Fibroblast of lung (primary cell): ENCODE results near the gene TOGARAM2.

Source experiments
- EZH2 ChIP-seq: IDR thresholded peaks from 2 replicates; pipeline ENCODE4 v1.5.1; 2012; ENCODE audit warnings: low read length, control low read depth, mild to moderate bottlenecking; ENCODE audit errors: missing control alignments
- TF ChIP-seq, protein P1 (sequence below), 2 donors: IDR thresholded peaks in 1 of 2; conservative IDR thresholded peaks in 1 of 2; 1 replicate in 1 of 2; 2 replicates in 1 of 2; pipeline ENCODE4 v1.5.1; 2011 to 2012; ENCODE audit warnings: low read length in 2 of 2, control low read depth in 1 of 2, inconsistent platforms in 1 of 2, low read depth in 1 of 2, mild to moderate bottlenecking in 1 of 2

DNA sequence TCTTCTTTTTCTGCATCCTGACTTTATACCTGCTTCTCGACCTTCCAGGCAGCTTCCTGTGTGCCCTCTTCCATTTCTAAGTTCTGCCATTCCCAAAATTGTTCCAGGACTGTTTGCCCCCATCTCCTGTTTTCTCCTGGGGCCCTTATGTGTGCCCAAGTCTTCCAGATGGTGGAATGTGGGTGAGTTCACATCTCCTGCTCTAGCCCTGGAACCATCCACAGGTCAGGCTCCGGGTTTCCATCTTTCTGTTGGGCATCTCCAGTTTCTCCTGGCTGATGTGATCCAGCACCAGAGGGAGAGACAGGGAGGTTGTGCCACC lies 25.8 kb downstream of the TOGARAM2 start:
- TF ChIP-seq, protein P1, sequence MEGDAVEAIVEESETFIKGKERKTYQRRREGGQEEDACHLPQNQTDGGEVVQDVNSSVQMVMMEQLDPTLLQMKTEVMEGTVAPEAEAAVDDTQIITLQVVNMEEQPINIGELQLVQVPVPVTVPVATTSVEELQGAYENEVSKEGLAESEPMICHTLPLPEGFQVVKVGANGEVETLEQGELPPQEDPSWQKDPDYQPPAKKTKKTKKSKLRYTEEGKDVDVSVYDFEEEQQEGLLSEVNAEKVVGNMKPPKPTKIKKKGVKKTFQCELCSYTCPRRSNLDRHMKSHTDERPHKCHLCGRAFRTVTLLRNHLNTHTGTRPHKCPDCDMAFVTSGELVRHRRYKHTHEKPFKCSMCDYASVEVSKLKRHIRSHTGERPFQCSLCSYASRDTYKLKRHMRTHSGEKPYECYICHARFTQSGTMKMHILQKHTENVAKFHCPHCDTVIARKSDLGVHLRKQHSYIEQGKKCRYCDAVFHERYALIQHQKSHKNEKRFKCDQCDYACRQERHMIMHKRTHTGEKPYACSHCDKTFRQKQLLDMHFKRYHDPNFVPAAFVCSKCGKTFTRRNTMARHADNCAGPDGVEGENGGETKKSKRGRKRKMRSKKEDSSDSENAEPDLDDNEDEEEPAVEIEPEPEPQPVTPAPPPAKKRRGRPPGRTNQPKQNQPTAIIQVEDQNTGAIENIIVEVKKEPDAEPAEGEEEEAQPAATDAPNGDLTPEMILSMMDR (conservative IDR thresholded peaks at IDR 0.05 in 1 of 2, IDR thresholded peaks at IDR 0.05 in 1 of 2; ENCODE audit: low read depth in 1 of 2, low read length in 2 of 2): no peak
- TF ChIP-seq EZH2: no peak
